ENCODE measurements around the gene NTN4. TPM values are rescaled to one million over a fixed set of nuclear protein-coding genes. Genes with fewer than 3 reads are reported as not detected.

The NTN4 gene
- total RNA-seq, 1 experiment from 2014 or later, result 0.17 TPM

DNA sequence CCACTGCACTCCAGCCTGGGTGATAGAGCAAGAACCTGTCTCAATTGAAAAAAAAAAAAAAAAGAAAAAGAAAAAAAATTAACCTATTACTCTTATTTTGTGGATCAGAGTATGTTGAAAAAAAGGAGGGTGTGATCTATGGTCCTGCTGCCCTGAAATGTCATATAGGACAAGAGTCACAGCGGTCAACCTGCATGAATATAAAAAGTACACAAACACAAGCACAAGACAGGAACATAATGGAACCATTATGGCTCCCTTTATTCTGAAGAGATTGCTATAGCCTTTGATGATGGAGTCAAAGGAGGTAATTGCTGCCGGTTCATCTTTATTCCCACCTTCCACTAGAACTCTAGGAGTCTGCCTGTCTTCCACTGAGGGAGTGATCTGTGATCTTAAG lies 96.9 kb downstream of the NTN4 start:
- Histone ChIP-seq H3K9me3 (ENCODE audit: control insufficient read depth, low read depth, low read length) (no peaks in the 10 kb centered on the region), H2AFZ (ENCODE audit: low read length) (no peak overlapping the region), H3K4me2 (ENCODE audit: insufficient read depth, insufficient read length, low read length) (no peak overlapping the region), H4K91ac (ENCODE audit: insufficient read length, low read depth, low read length) (no peak overlapping the region), H3K79me1 (ENCODE audit: insufficient read depth, low read depth, low read length, poor library complexity, severe bottlenecking) (no peaks in the 10 kb centered on the region), H3K56ac (ENCODE audit: insufficient read length, low read depth, low read length) (no peak overlapping the region), H4K8ac (replicated peaks; ENCODE audit: insufficient read length, low read depth, low read length) (no peak overlapping the region), H3T11ph (ENCODE audit: low read length) (no peak overlapping the region), H3K9ac (ENCODE audit: extremely low read depth, insufficient read length, low read length) (no peak overlapping the region), H3K4me1 (ENCODE audit: insufficient read depth, low read length) (no peaks in the 10 kb centered on the region), H3K18ac (ENCODE audit: insufficient read length, low read depth, low read length) (no peak overlapping the region), H2AK5ac (ENCODE audit: insufficient read length, low read length) (no peak overlapping the region), H3K79me2 (ENCODE audit: insufficient read depth, low read length) (no peaks in the 10 kb centered on the region), H3K27me3 (ENCODE audit: insufficient read depth, low read length) (no peaks in the 10 kb centered on the region), H3K14ac (ENCODE audit: insufficient read depth, low read length) (no peak overlapping the region), H2BK5ac (ENCODE audit: insufficient read length, low read length) (no peak overlapping the region), H2BK15ac (ENCODE audit: low read depth, low read length) (no peak overlapping the region), H4K20me1 (ENCODE audit: control insufficient read depth, insufficient read depth, insufficient read length) (no peaks in the 10 kb centered on the region), H3K23ac (ENCODE audit: insufficient read length, low read depth, low read length) (no peak overlapping the region), H3K4ac (ENCODE audit: low read depth, low read length) (no peak overlapping the region), H2BK20ac (ENCODE audit: low read depth, low read length, poor library complexity, severe bottlenecking) (no peak overlapping the region), H3K27ac (ENCODE audit: insufficient read length, low read depth, low read length) (no peak overlapping the region), H3K23me2 (ENCODE audit: insufficient read length, low read depth, low read length, poor library complexity, severe bottlenecking) (no peaks in the 10 kb centered on the region), H4K5ac (ENCODE audit: insufficient read length, low read depth, low read length) (no peak overlapping the region), H2BK120ac (ENCODE audit: low read depth, low read length, poor library complexity, severe bottlenecking) (no peak overlapping the region), H2BK12ac (ENCODE audit: insufficient read length, low read depth, low read length) (no peak overlapping the region)
- no CpG with 5 or more reads among the region's 2 CpGs for WGBS (ENCODE audit: extremely low coverage, insufficient read length, low lambda C conversion rate)
- Mint-ChIP-seq H3K4me1 (peaks cover 5 to 7% of the 10 kb centered on the region in 2 experiments; a peak in 2 of 4 replicates), H3K27ac (no peak overlapping the region), H3K27me3 (ENCODE audit: low read depth) (no peaks in the 10 kb centered on the region), H3K4me3 (no peak overlapping the region), H3K9me3 (no peaks in the 10 kb centered on the region), H3K36me3 (ENCODE audit: insufficient read depth in 1 of 3, low read depth in 3 of 3) (no peaks in the 10 kb centered on the region)
- DNase-seq, result no peak
- TF ChIP-seq, protein P1, sequence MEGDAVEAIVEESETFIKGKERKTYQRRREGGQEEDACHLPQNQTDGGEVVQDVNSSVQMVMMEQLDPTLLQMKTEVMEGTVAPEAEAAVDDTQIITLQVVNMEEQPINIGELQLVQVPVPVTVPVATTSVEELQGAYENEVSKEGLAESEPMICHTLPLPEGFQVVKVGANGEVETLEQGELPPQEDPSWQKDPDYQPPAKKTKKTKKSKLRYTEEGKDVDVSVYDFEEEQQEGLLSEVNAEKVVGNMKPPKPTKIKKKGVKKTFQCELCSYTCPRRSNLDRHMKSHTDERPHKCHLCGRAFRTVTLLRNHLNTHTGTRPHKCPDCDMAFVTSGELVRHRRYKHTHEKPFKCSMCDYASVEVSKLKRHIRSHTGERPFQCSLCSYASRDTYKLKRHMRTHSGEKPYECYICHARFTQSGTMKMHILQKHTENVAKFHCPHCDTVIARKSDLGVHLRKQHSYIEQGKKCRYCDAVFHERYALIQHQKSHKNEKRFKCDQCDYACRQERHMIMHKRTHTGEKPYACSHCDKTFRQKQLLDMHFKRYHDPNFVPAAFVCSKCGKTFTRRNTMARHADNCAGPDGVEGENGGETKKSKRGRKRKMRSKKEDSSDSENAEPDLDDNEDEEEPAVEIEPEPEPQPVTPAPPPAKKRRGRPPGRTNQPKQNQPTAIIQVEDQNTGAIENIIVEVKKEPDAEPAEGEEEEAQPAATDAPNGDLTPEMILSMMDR (conservative IDR thresholded peaks at IDR 0.05), result no peak
